ENCODE measurements around the gene TUBD1. TPM values are rescaled to one million over a fixed set of nuclear protein-coding genes. Genes with fewer than 3 reads are reported as not detected.

TUBD1 gene
- total and polyA plus RNA-seq, 3 donors from 2014 or later, result 7.8 to 13.9 (median 12.9) TPM

DNA sequence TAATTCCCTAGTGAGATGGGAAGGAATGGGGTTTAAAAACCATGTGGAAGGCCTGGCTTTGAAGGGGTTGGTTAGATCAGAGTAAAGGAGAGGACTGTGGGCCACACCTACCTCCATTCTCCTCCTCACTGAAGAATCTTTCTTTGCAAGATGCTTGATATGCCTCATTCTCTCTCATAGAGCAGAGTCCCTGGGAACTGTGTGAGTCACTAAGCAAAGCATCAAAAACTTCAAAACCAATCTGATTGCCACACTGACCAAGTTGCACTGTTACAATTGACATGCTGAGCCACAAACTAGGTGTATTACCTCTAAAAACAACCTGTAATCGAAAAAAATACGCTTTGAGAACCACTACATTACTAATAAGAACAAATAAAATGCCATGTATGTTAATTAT lies 2.0 kb downstream of the TUBD1 start:
- 88 to 99% methylated on average over 2 of the region's 2 CpGs for WGBS, 2 donors
- DNase-seq, result no peak
- TF ChIP-seq POLR2A (IDR thresholded peaks at IDR 0.05) (no peak), CTCF (IDR thresholded peaks at IDR 0.05) (no peak)
- Histone ChIP-seq H3K36me3 (ENCODE audit: low read depth, missing control alignments) (no peaks in the 10 kb centered on the region), H3K27me3 (no peaks in the 10 kb centered on the region), H3K4me1 (peaks cover 5% of the 10 kb centered on the region), H3K9me3 (no peaks in the 10 kb centered on the region), H3K27ac (no peak overlapping the region), H3K4me3 (no peak overlapping the region)
- intact Hi-C loops (cut with DNase I; ENCODE audit: low total_unique reads), result no loop called here

DNA sequence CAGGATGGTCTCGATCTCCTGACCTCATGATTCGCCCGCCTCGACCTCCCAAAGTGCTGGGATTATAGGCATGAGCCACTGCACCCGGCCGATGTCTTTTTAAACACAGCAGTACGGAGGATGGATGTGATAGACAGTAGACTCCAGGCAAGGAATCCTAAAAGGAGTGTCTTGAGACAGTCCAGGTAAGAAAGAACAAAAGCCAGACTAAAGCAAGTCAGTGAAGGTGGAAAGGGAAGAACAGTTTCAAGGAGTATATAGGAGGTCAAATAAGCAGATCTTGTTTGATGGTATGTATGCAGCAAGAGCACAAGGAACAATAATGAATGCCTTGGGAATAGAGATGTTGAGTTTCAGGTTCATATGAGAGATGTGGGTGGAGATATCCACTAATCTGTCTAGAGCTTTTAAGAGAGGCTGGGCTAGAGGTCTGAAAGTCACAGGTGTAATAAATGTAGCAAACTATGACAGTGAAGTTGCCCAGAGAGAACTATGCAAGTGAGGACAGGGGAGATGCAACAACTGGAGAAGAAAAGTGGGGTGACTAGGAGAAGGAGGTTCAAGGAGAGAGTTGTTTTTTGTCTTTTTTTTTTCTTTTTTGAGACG lies 4.5 kb downstream of the TUBD1 start:
- H3K36me3 ChIP-seq (ENCODE audit: low read depth, missing control alignments), result no peaks in the 10 kb centered on the region
- intact Hi-C loops (cut with DNase I; ENCODE audit: low total_unique reads), result no loop called here
- WGBS, 2 donors, result 94 to 97% methylated on average over 8 of the region's 8 CpGs
- no peak overlapping the region for H3K27ac ChIP-seq
- peaks cover 5% of the 10 kb centered on the region for H3K4me1 ChIP-seq
- no peaks in the 10 kb centered on the region for H3K27me3 ChIP-seq
- H3K4me3 ChIP-seq, result no peak overlapping the region
- TF ChIP-seq POLR2A (IDR thresholded peaks at IDR 0.05), result no peak
- TF ChIP-seq CTCF (IDR thresholded peaks at IDR 0.05), result no peak
- DNase-seq, result no peak
- H3K9me3 ChIP-seq, result no peaks in the 10 kb centered on the region

GRCh38 chr17:59884861-59885260 lies 7.9 kb downstream of the TUBD1 start:
- no peak overlapping the region for H3K4me3 ChIP-seq
- WGBS, 2 donors, result 94 to 95% methylated on average over 9 of the region's 9 CpGs
- no peaks in the 10 kb centered on the region for H3K4me1 ChIP-seq
- no peak for TF ChIP-seq POLR2A (IDR thresholded peaks at IDR 0.05)
- TF ChIP-seq CTCF (IDR thresholded peaks at IDR 0.05), result no peak
- intact Hi-C loops (cut with DNase I; ENCODE audit: low total_unique reads), result no loop called here
- H3K27ac ChIP-seq, result no peak overlapping the region
- DNase-seq, result no peak
- H3K9me3 ChIP-seq, result no peaks in the 10 kb centered on the region
- H3K36me3 ChIP-seq (ENCODE audit: low read depth, missing control alignments), result no peaks in the 10 kb centered on the region
- H3K27me3 ChIP-seq, result no peaks in the 10 kb centered on the region

DNA sequence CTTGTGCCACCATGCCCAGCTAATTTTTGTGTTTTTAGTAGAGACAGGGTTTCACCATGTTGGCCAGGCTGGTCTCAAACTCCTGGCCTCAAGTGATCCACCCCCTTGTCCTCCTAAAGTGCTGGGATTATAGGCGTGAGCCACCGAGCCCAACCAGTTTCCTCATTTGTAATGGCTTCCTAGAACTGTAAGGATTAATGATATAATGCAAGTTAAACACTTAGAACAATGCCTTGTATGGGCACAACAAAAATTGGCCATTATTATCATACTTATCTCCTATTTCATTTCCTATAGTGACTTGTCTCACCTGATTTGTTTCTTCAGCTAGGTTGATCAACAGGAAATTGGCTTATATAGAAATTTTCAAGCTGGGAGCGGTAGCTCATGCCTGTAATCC lies 14.1 kb downstream of the TUBD1 start:
- no peak for DNase-seq
- Histone ChIP-seq H3K27me3 (no peaks in the 10 kb centered on the region), H3K27ac (no peak overlapping the region), H3K9me3 (no peaks in the 10 kb centered on the region), H3K36me3 (ENCODE audit: low read depth, missing control alignments) (no peaks in the 10 kb centered on the region), H3K4me1 (no peaks in the 10 kb centered on the region), H3K4me3 (no peak overlapping the region)
- TF ChIP-seq CTCF (IDR thresholded peaks at IDR 0.05) (no peak), POLR2A (IDR thresholded peaks at IDR 0.05) (no peak)
- 93 to 96% methylated on average over 3 of the region's 3 CpGs for WGBS, 2 donors
- intact Hi-C loops (cut with DNase I; ENCODE audit: low total_unique reads), result no loop called here

- no peak overlapping the region for H3K27ac ChIP-seq
- intact Hi-C loops (cut with DNase I; ENCODE audit: low total_unique reads), result no loop called here
- no peak for TF ChIP-seq CTCF (IDR thresholded peaks at IDR 0.05)
- TF ChIP-seq POLR2A (IDR thresholded peaks at IDR 0.05), result no peak
These were observed 14.8 kb downstream of the TUBD1 start for GRCh38 chr17:59877965-59878364.

More at GRCh38 chr17:59877965-59878364, 14.8 kb downstream of the TUBD1 start:
- Histone ChIP-seq H3K36me3 (ENCODE audit: low read depth, missing control alignments) (no peaks in the 10 kb centered on the region), H3K4me3 (no peak overlapping the region), H3K4me1 (no peaks in the 10 kb centered on the region), H3K9me3 (no peaks in the 10 kb centered on the region), H3K27me3 (no peaks in the 10 kb centered on the region)
- DNase-seq, result no peak
- 92 to 95% methylated on average over 5 of the region's 5 CpGs for WGBS, 2 donors
